ENCODE data around the gene PVALB.

Gene PVALB

GRCh38 chr22:36846271-36846670 lies 29.4 kb upstream of the PVALB start:
- no peak for DNase-seq (ENCODE audit: low read depth)

- DNase-seq (ENCODE audit: low read depth): no peak
Measured at GRCh38 chr22:36840106-36840505, 23.3 kb upstream of the PVALB start.

DNA sequence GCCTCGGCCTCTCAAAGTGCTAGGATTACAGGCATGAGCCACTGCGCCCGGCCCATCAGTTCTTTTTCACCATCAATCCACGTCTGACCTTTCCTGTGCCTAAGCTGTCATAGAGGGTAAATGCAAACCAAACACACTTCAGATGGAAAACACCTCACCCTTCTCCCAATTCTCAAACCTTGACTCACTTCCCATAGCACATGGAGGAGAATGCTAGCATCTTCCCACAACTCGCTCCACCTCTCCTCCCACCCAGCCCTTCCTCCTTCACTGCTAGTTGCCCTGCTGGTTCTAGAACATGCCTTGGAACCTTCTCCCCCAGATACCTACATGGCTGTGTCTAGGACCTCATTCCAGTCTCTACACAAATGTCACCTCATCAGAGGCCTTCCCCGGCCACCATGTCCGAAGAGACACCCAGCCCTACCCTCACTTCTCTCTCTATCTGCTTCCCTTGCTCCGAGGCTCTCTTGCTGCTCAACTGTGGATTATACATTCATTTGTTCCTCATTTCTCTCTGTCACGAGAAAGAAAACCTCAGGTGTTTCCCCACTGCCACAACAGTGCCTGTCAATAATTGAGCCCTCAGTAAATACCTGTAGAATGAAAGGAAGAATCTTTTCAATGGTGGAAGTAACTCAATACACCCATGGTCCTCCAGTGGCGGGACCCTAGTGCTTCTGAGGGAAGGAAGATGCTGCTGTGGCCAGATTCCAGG lies 22.7 kb upstream of the PVALB start:
- peak; percentile 73 for DNase-seq (ENCODE audit: low read depth)

DNA sequence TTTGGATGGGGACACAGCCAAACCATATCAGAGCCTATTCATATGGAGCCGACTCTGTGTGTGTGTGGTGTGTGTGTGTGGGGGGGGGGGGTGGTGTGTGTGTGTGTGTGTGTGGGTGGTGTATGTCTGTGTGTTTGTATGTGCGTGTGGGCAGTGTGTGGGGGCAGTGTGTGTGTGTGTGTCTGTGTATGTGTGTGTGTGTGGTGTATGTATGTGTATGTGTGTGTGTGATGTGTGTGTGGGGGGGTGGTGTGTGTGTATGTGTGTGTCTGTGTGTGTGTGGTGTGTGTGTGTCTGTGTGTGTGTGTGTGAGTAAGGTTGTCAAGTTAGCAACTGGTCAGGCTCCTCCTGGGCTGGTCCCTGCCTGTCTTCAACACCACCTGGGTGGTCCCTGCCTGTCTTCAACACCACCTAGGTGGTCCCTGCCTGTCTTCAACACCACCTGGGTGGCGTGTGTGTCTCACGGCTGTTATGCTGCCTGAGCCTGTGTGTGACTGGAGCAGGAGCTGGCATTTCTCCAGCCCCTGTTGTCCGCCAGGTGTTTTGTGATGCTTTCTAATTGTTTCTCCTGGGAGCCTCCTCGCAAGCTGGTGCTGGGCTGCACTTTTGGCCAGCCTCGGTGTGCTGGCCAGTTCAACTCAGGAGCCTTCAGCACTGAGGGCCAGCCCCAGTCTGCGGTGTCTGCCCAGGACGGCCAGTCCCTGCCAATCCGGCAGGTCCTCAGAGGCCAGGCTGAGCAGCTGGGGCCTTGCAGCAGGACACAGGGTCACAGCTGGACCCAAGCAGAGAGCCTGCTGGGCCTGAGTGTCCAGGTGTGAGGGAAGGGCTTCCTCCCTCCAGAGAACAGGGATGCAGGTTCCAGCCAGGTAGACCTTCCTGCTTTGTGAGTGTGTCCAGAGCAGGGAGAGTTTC lies 21.5 kb upstream of the PVALB start:
- no peak for DNase-seq (ENCODE audit: low read depth)

DNA sequence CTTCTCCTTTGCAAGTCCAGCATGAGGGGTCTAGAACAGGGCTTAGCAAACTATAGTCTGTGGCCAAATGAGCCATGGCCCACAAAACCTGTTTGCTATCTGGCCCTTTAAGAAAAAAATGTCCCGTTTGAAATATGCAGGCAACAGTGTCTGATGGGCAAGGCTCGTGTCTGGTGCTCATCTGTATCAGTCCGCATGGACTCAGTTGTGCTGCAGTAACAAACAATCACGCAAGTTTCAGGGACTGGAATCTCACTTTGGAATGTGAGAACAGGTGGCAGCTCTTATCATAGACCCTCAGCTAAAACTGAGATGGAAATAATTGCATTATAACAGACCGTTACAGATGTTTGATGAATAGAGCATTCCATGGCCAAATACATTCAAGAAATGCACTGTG lies 19.1 kb upstream of the PVALB start:
- no peak for DNase-seq (ENCODE audit: low read depth)

DNA sequence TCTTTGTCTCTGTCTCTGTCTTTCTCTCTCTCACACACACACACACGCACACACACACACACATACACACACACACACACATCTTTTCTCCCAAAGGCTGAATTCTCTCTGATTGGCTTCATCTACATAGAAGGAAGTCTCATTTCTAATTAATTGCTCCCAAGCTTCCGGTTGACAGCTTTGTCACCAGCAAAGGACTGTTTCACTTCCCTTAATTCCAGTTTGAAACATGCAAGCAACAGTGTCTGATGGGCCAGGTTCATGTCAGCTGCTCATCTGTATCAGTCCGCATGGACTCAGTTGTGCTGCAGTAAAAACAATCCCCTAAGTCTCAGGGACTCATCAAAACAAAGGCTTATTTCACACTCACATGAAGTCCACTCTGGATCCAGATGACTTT lies 16.2 kb upstream of the PVALB start:
- no peak for DNase-seq (ENCODE audit: low read depth)

- DNase-seq (ENCODE audit: low read depth): no peak
Measured at GRCh38 chr22:36831717-36832116, 14.9 kb upstream of the PVALB start.

DNA sequence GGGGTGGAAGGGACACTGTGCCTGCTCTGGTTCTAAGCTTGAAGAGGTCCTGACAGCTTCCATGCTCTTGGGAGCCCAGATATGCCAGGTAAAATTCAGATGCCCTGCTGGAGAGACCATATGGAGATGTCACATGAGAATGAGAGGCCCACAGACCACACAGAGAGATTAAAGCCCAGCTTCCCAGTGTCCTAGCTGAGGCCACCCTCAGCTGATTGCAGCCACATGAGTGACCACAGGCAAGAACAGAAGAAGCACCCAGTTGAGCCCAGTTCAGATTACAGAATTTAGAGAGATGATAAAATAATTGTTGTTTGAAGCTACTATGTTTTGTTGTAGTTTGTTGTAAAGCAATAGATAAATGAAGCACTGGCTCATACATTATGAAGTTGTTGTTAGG lies 14.4 kb upstream of the PVALB start:
- DNase-seq (ENCODE audit: low read depth): no peak

GRCh38 chr22:36830601-36831000 lies 13.8 kb upstream of the PVALB start:
- no peak for DNase-seq (ENCODE audit: low read depth)

- no peak for DNase-seq (ENCODE audit: low read depth)
Measured at GRCh38 chr22:36829370-36830002, 12.7 kb upstream of the PVALB start.

GRCh38 chr22:36828815-36829214 lies 12.0 kb upstream of the PVALB start:
- no peak for DNase-seq (ENCODE audit: low read depth)

DNA sequence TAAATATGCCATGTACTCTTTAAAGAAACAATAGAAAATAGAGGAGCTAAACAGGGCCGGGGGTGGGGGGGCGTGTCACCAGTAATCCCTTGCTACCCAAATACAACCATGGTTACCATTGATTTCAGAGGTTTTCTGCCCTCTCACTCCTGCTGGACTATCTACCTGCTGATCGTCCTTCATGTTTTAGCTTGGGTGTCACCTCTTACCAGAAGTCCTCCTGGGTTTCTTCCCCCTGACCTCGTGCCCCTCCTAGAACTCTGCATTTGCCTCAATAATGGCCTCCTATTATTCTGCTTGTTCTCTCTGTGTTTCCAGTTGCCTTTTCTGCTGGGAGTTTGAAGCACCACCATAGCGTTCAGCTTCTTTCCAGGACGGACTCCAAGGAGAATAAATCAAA lies 9.4 kb upstream of the PVALB start:
- no peak for DNase-seq (ENCODE audit: low read depth)

- DNase-seq (ENCODE audit: low read depth): no peak
Measured at GRCh38 chr22:36824655-36825054, 7.8 kb upstream of the PVALB start.

GRCh38 chr22:36823186-36823839 lies 6.5 kb upstream of the PVALB start:
- DNase-seq (ENCODE audit: low read depth): no peak

DNA sequence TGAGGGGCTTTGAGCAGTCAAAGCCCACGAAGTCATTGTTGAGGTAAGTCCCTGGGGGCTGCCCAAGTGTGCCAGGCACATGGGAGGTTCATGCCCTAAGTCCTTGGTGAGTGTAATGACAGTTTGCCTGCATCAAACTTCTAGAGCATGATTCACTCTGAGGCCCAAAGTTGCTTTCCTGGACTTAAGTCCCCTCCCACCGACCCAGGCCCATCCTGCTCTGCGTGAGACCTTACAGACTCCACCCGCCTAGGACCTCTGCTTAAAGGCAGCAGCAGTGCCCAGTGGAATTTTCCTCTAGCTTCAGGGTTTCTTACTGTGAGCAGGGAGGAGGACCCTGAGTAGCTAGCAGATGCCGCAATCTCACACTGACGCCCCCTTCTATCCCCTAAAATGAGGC lies 5.7 kb upstream of the PVALB start:
- no peak for DNase-seq (ENCODE audit: low read depth)

DNA sequence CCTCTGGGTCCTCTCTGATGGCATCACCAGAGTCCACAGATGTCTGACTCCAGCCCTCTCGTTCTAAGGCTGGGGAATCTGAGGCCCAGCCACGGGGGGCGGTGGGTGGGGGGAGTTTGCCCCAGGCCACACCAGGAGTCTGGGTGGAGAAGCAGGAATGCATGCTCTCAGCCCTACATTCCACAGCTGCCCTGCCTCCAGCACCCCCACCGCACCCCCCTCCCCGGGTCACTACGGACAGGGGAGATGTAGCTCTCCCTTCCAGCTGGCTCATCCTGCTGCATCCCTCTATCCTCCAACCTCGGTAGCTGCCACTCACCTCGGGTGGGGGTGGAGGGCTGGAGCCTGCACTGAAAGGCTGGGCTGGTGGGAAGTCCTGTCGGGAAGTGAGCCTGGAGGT lies 2.3 kb upstream of the PVALB start:
- DNase-seq (ENCODE audit: low read depth): no peak

GRCh38 chr22:36818010-36818642 lies 1.3 kb upstream of the PVALB start:
- DNase-seq (ENCODE audit: low read depth): no peak

DNA sequence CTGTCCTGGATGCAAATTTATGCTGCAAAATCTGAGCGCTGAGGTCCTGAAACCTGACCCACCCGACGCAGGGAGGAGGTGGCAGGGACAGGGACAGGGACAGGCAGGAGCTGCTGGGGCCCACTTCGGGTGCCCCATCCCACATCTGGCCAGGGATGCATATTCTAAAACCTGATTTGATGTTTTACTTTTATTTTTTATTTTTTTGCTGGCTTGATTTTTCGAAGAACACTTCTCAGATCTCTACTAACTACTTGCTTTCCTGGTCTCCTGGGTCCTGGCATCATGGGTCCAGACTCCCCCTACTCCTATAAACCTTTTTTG lies 652 bp upstream of the PVALB start:
- no peak for DNase-seq (ENCODE audit: low read depth)

DNA sequence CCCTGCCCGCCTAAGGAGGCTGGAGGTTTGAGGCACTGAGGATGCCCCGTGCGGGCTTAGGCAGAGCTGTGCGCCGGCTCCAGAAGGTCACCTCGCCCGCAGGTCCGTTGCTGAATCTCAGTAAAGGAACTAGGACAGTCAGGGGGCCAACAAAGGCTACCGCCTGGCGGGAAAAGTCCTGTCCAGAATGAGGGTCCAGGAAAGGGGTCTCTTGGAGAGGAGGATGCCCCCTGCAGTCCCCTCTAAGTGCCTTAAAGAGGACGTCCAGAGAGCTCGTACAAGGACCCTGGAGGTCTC lies 548 bp downstream of the PVALB start:
- no peak for DNase-seq (ENCODE audit: low read depth)

DNA sequence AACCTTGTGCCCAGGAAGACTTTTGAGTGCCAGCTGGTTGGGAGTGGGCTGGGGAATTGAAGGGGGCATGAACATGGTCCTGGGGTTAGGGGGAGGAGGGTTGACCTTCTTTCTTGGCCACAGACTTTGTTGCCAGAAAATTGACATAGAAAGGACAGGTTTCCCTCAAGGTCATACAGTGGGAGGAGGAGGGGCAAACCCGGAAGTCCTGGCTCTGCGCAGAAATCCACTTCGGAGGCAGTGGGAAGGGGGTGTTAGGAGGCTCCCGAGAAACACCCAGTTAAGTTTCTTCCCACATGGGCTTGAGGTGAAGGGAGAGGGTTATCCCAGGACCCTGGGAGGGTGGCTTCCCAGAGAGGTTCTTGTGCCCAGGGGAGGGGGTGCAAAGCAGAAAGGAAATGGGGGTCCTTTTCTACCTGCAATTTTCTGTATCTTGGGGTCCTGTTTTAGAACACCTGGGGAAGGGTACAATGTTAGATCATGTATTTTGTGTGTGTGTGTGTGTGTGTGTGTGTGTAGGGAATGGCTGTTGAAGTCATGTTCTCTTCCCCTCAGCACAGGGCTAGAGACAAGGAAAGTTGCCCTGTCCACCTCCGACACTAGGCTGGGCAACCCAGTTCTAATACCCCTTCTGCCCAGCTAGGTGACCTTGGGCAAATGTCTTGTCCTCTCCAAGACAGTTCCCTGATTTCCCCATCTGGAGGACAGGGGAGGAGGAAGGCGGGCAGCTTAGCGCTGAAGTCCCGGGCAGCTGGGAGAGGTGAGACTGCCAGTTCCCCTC lies 1.1 kb downstream of the PVALB start:
- no peak for DNase-seq (ENCODE audit: low read depth)

- DNase-seq (ENCODE audit: low read depth): no peak
Measured at GRCh38 chr22:36814801-36815200, 2.0 kb downstream of the PVALB start.
